Activated T-cell treated with anti-CD3 and anti-CD28 coated beads, Interleukin-2, amount 50 U/mL, for 4 hours (primary cell): ENCODE measurements around the gene DPAGT1. TPM values are rescaled to one million over a fixed set of nuclear protein-coding genes. Genes with fewer than 3 reads are reported as not detected.

Experiments
- ATAC-seq, 2 donors: fragments of 200-7000 bp; cut with Tn5 transposase; one replicate each; pipeline ENCODE4 v1.10.0; 2021
- DNase-seq: peaks from one replicate; pipeline ENCODE4 v3.0.0-alpha.2; 2020
- H3K27me3 Mint-ChIP-seq: one replicate; pipeline ENCODE4 v1.8.0; 2021; ENCODE audit warnings: low read depth, mixed read lengths
- H3K36me3 Mint-ChIP-seq: one replicate; pipeline ENCODE4 v1.8.0; 2022; ENCODE audit warnings: mixed read lengths; ENCODE audit not compliant: insufficient read depth
- H3K4me1 Mint-ChIP-seq: one replicate; pipeline ENCODE4 v1.8.0; 2021; ENCODE audit warnings: low read depth, mixed read lengths
- H3K4me3 Mint-ChIP-seq: one replicate; pipeline ENCODE4 v1.8.0; 2021; ENCODE audit warnings: mild to moderate bottlenecking, moderate library complexity, mixed read lengths
- H3K9me3 Mint-ChIP-seq: one replicate; pipeline ENCODE4 v1.8.0; 2021; ENCODE audit warnings: mixed read lengths
- total RNA-seq, 3 donors: library from RNA; stranded (reverse); gene quantifications; one replicate each; pipeline ENCODE4 v1.2.1, GENCODE V29; 2021

The DPAGT1 gene
- total RNA-seq, 3 donors from 2014 or later, result 53.9 to 61.0 (median 60.9) TPM

DNA sequence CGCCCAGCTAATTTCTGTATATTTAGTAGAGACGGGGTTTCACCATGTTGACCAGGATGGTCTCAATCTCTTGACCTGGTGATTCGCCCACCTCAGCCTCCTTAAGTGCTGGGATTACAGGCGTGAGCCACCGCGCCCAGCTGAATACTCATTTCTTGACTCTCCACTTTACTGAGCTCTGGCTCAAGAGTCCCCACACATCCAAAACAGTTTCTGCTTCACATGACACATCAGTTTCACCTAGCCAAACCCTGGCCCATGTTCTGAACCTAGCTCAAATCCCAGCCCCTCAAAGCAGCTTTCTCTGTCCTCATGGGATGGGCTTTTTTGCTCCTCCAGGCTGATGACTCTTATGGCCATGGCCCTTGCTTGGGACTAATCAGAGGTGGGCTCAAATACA, 54.4 kb downstream of the DPAGT1 start:
- Mint-ChIP-seq H3K36me3 (peaks cover 47% of the 10 kb centered on the region), H3K4me3 (no peak overlapping the region), H3K27me3 (no peaks in the 10 kb centered on the region), H3K4me1 (peaks cover 8% of the 10 kb centered on the region), H3K9me3 (no peaks in the 10 kb centered on the region)
- DNase-seq (no peak), ATAC-seq (no peak)

Other genes with a start within 250 kb of the DPAGT1 start
- gene CXCR5, start 218.0 kb downstream of the DPAGT1 start, total RNA-seq, result 10 to 100 TPM; 17.6 to 30.8 (median 23.7) TPM
- 10 to 100 TPM; 26.1 to 31.2 (median 26.9) TPM for gene BCL9L, start 175.9 kb downstream of the DPAGT1 start, total RNA-seq
- not detected for gene UPK2, start 145.6 kb downstream of the DPAGT1 start, total RNA-seq
- gene FOXR1, start 130.1 kb downstream of the DPAGT1 start, total RNA-seq, result not detected
- 10 to 100 TPM; 23.6 to 33.1 (median 31.0) TPM for gene CENATAC, start 103.7 kb downstream of the DPAGT1 start, total RNA-seq
- 1,000 to 10,000 TPM; 1,565 to 1,602 (median 1,576) TPM for gene RPS25, start 83.5 kb downstream of the DPAGT1 start, total RNA-seq
- gene TRAPPC4, start 83.1 kb downstream of the DPAGT1 start, total RNA-seq, result 100 to 1,000 TPM; 115 to 146 (median 131) TPM
- gene SLC37A4, start 71.0 kb downstream of the DPAGT1 start, total RNA-seq, result 10 to 100 TPM; 10.1 to 13.8 (median 13.5) TPM
- 100 to 1,000 TPM; 249 to 309 (median 260) TPM for gene HYOU1, start 44.6 kb downstream of the DPAGT1 start, total RNA-seq
- gene VPS11, start 34.0 kb downstream of the DPAGT1 start, total RNA-seq, result 10 to 100 TPM; 24.1 to 31.5 (median 30.0) TPM
- gene HMBS, start 17.0 kb downstream of the DPAGT1 start, total RNA-seq, result 10 to 100 TPM; 43.7 to 64.7 (median 60.1) TPM
- gene C2CD2L, start 5.5 kb upstream of the DPAGT1 start, total RNA-seq, result 10 to 100 TPM; 22.0 to 24.7 (median 23.0) TPM
- 10 to 100 TPM; 20.1 to 26.2 (median 21.1) TPM for gene HINFP, start 19.7 kb upstream of the DPAGT1 start, total RNA-seq
- gene ABCG4, start 47.2 kb upstream of the DPAGT1 start, total RNA-seq, result under 1 TPM in 1 of 3 donors, not detected in 2; 0.38 TPM
- gene NLRX1, start 66.9 kb upstream of the DPAGT1 start, total RNA-seq, result 10 to 100 TPM in 1 of 3 donors, 1 to 10 TPM in 2; 9.7 to 13.2 (median 9.7) TPM
- under 1 TPM in 2 of 3 donors, not detected in 1; 0.18 to 0.43 TPM for gene NHERF4, start 83.6 kb upstream of the DPAGT1 start, total RNA-seq
- gene CBL, start 104.5 kb upstream of the DPAGT1 start, total RNA-seq, result 10 to 100 TPM; 18.7 to 19.6 (median 19.5) TPM
- 1 to 10 TPM in 2 of 3 donors, under 1 TPM in 1; 0.96 to 3.2 (median 2.1) TPM for gene MCAM, start 215.3 kb upstream of the DPAGT1 start, total RNA-seq
- gene RNF26, start 232.7 kb upstream of the DPAGT1 start, total RNA-seq, result 10 to 100 TPM; 18.6 to 20.7 (median 18.9) TPM
- not detected for gene C1QTNF5, start 239.0 kb upstream of the DPAGT1 start, total RNA-seq
- not detected for gene MFRP, start 244.9 kb upstream of the DPAGT1 start, total RNA-seq